Measurements from ENCODE around the gene MCM3.

MCM3 gene

DNA sequence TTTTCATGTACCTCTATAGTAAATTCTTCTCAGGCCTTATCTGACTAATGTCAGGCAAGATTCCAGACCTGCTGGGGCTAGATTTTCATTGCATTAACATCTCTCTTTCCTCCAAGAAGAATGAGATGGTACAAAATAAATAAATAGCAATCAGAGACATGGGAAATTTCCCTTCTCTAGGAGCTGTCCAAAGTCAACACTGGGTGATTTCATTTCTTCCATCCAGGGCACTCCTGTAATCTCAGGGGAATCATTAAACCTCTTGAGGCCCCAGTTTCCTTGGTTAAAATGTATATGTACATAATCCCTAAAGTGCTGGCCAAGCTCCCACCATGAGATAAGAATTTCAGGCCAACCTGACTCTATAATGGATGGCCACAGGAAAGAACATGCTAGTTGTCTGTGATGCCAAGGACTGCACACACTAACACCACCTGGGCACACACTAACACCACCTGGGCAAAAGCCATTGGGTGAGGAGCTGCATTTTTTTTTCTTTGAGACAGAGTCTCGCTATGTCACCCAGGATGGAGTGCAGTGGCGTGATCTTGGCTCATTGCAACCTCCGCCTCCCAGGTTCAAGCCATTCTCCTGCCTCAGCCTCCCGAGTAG, 41.2 kb downstream of the MCM3 start:
- TF ChIP-seq FOXP2 (optimal IDR thresholded peaks at IDR 0.05; ENCODE audit: borderline replicate concordance, extremely low read depth, extremely low read length, insufficient read depth) (no peak), TAF1 (IDR thresholded peaks at IDR 0.05; ENCODE audit: borderline replicate concordance, insufficient read depth, low read length) (no peak), SIN3A (IDR thresholded peaks at IDR 0.05; ENCODE audit: borderline replicate concordance, insufficient read depth, low read length) (no peak), POLR2AphosphoS5 (IDR thresholded peaks at IDR 0.05; ENCODE audit: low read depth, low read length) (no peak)
- TF ChIP-seq, protein P1, sequence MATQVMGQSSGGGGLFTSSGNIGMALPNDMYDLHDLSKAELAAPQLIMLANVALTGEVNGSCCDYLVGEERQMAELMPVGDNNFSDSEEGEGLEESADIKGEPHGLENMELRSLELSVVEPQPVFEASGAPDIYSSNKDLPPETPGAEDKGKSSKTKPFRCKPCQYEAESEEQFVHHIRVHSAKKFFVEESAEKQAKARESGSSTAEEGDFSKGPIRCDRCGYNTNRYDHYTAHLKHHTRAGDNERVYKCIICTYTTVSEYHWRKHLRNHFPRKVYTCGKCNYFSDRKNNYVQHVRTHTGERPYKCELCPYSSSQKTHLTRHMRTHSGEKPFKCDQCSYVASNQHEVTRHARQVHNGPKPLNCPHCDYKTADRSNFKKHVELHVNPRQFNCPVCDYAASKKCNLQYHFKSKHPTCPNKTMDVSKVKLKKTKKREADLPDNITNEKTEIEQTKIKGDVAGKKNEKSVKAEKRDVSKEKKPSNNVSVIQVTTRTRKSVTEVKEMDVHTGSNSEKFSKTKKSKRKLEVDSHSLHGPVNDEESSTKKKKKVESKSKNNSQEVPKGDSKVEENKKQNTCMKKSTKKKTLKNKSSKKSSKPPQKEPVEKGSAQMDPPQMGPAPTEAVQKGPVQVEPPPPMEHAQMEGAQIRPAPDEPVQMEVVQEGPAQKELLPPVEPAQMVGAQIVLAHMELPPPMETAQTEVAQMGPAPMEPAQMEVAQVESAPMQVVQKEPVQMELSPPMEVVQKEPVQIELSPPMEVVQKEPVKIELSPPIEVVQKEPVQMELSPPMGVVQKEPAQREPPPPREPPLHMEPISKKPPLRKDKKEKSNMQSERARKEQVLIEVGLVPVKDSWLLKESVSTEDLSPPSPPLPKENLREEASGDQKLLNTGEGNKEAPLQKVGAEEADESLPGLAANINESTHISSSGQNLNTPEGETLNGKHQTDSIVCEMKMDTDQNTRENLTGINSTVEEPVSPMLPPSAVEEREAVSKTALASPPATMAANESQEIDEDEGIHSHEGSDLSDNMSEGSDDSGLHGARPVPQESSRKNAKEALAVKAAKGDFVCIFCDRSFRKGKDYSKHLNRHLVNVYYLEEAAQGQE (IDR thresholded peaks at IDR 0.05; ENCODE audit: insufficient read depth in 1 of 2, low read depth in 2 of 2, low read length in 2 of 2) = peak; percentile 40 to 82; a peak in 2 of 4 replicates

- TF ChIP-seq, protein P1 (IDR thresholded peaks at IDR 0.05; ENCODE audit: insufficient read depth in 1 of 2, low read depth in 2 of 2, low read length in 2 of 2) = no peak
- TF ChIP-seq FOXP2 (optimal IDR thresholded peaks at IDR 0.05; ENCODE audit: borderline replicate concordance, extremely low read depth, extremely low read length, insufficient read depth) = no peak
Measured at GRCh38 chr6:52241819-52242218, 42.7 kb downstream of the MCM3 start.

DNA sequence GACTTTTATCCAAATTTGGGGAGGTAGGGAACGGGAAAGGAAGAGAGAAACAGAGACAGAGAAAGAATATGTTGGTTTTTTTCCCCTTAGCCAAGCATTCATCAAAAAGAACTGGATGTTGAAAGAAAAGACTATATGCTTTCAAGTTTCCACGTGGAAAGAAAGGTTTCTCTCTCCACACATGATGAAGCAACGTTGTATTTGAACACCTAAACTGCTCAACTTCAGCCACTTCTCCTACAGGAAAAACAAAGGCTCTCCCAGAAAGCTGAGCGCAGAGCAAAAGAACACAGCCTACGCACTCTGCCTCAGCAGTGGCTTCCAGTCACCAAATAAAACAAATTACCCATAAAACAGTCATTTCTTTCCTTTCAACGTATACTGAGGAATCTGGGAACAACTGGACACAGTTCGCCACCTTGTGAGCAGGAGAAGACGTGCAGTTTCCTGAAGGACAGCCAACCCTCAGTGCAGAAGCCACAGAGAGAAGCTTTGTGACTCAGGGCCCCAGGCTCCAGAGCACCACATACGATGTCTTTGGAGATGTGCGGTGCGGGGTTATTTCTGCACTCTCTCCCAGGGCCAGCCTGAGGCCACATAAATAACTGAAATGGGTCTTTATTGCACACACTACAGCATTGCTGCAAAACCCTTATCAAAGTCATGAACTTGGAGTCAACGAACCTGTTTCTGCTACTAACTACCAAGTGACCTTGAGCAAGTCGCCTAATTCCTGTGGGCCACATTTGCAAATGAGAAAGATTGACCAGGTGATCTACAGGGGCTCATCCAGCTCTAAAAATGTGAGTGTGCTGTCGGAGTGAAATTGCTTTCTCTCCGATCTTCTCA, 50.3 kb downstream of the MCM3 start:
- TF ChIP-seq TAF1 (IDR thresholded peaks at IDR 0.05; ENCODE audit: borderline replicate concordance, insufficient read depth, low read length) (no peak), FOXP2 (optimal IDR thresholded peaks at IDR 0.05; ENCODE audit: borderline replicate concordance, extremely low read depth, extremely low read length, insufficient read depth) (no peak), POLR2AphosphoS5 (IDR thresholded peaks at IDR 0.05; ENCODE audit: low read depth, low read length) (no peak), SIN3A (IDR thresholded peaks at IDR 0.05; ENCODE audit: borderline replicate concordance, insufficient read depth, low read length) (no peak)
- TF ChIP-seq, protein P1 (IDR thresholded peaks at IDR 0.05; ENCODE audit: insufficient read depth in 1 of 2, low read depth in 2 of 2, low read length in 2 of 2) = no peak

DNA sequence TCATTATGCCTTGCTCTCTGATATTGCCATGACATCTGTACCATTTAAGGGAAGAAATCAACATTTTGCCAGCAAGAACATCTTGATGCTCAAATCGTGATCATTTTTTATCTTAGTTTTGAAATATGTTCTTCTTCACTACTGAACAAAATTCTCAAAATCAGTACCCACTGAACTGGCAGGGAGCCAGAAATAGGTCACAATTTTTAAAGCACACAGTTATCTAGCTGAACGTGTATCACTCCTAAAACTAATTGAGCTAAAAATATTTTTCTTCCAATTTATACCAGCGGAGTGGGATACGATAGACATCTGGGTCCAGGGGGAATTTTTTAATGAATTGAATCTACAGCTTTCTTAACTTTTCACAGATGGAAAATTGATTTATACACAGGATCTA, 51.5 kb downstream of the MCM3 start:
- no peak for TF ChIP-seq SIN3A (IDR thresholded peaks at IDR 0.05; ENCODE audit: borderline replicate concordance, insufficient read depth, low read length)
- no peak for TF ChIP-seq TAF1 (IDR thresholded peaks at IDR 0.05; ENCODE audit: borderline replicate concordance, insufficient read depth, low read length)
- no peak for TF ChIP-seq FOXP2 (optimal IDR thresholded peaks at IDR 0.05; ENCODE audit: borderline replicate concordance, extremely low read depth, extremely low read length, insufficient read depth)
- TF ChIP-seq, protein P1 (IDR thresholded peaks at IDR 0.05; ENCODE audit: insufficient read depth in 1 of 2, low read depth in 2 of 2, low read length in 2 of 2) = no peak
- TF ChIP-seq POLR2AphosphoS5 (IDR thresholded peaks at IDR 0.05; ENCODE audit: low read depth, low read length) = no peak

All from PFSK-1 (cell line).